NCI-H146 treated with DMSO at 0.1 percent for 48 hours (cell line): ENCODE results near the gene SLC37A3.
"Not testable (repeated sequence)": the region's sequence is repeated elsewhere in the genome, so short reads cannot be mapped to it uniquely, and the experiment has no call there.

ENCODE experiments used
- DNase-seq: peaks from one replicate; lab custom pipeline; 2025; ENCODE audit not compliant: unreplicated experiment; lab: John Stamatoyannopoulos, UW

Gene SLC37A3

DNA sequence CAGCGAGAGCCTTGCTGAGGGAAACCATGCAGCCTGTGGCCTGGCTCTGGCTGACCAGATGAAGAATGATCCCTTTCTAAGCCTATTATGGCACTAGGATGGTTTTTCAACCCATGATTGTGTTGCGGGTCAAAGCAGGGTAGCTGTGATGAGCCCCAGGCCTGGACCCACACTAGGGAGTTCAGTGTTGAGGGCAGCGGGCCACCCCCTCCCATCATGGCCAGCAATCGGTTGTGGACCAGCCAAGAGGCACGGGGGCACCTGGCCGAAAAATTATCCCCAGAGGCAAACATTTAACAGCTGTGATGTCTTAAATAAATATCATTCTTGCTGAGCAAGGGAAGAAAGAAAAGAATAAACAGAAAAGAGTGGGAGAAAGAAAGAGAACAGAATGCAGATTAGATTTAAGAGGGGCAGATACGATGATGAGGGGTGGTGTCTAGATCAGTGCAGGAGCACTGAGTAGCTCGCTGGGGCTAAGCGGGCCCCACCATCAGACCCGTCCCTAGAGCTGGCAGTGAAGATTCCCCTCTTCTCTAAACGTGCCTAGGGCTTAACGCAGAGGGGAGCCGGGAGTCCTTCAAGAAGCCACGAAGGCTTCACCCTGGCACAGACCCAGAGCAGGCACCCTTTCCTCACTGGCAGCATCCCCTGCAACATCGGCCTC lies 82.7 kb downstream of the SLC37A3 start:
- DNase-seq: no peak

DNA sequence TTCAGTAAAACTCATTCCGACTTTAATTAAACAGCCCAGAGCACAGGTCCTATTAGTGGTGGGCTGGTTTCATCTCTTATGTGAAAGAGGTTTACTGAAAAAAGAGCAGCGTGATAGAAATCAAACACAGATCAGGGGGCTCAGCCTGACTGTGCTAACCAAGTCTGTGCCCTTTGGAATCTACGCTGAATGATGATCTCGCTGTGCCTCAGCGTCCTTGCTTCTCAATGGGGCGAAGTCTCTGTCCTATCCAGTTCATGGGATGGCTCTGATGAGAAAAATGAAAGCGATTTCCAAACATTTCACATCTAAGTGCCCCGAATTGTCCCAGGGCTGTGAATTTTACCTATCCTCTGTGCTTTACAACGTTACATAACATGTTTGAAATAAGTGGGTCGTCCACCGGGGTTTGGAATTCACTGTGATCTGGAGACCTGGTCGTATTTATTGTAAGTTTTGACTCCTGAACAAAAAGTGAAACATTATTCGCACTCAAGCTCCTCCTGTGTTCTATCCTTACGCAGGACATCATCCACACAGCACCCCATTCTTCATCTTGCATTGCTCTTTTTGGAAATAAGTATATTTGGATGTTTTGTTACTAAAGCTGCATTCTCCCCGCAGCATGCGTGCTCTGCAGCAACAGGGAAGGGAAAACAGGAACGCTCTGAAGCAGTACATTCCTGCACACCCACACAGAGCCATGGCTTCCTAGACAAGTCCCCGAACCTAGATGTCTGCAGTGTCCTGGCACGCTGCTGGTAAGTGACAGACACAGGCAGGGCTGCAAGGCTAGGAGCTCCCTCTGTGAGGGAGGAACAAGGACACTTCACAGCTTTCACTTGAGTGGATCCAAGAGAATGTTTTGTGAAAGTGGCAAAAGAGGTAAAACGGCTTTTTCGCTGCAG lies 83.5 kb downstream of the SLC37A3 start:
- no peak for DNase-seq

DNA sequence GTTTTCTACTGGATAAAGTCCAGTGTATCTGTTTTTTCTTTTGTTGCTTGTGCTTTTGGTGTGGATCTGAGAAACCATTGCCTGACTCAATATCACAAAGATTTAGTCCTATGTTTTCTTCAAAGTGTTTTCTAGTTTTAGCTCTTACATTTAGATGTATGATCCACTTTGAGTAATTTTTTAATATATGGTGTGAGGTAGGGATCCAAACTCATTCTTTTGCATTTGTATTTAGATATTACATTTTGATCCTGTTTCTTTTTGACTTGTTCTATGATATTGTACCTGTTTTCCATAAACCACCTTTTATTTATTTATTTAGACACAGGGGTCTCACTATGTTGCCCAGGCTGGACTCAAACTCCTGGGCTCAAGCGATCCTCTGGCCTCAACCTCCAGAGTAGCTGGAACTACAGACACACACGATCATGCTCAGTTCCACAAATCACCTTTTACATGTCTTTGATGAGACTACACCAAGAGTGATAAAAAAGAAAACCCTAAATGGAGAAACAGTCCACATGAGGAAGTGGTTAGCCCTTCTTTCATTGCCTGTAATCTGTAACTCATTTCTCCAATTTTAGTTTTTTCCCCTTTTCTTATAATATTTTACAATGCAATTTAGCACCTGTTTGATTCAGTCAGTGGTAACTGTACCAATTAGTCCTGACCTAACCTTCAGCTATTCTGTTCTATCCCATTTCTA lies 86.0 kb downstream of the SLC37A3 start:
- no peak for DNase-seq

DNA sequence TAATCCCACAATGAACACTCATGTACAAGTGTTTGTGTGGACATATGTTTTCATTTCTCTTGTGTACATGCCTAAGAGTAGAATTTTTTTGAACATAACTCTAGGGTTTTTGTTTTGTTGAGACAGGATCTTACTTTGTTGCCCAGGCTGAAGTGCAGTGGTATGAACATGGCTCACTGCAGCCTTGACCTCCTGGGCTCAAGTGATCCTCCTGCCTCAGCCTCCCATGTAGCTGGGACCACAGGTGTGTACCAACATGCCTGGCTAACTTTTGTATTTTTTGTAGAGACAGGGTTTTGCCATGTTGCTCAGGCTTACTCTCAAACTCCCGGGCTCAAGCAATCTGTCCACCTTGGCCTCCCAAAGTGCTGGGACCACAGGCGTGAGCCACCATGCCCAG lies 87.2 kb downstream of the SLC37A3 start:
- not testable (repeated sequence) for DNase-seq

DNA sequence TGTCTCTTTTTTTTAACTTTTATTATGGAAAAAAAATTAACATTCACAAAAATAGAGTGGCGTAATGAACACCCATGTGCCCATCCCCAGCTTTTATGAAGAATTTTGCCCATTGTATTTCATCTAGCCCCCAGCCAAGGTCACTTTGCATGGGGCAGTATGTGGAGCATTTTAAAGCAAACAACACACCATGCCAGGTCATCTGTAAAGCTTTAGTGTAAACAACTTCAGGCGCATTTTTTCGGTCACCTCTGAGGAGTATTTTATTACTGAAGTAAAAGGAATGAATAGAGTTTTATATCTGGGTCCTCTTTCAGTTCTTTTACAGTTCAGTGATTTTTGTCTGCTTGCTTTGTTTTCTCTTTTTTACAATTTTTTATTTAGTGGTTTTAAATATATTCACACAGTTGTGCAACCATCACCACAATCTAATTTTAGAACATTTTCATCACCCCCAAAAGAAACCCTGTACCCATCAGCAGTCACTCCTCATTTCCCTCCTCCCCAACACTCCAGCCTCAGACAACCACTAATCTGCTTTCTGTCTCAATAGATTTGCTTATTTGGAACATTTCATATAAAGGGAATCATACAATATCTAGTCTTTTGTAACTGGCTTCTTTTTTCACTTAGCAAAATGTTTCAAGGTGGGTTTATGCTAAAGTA lies 87.9 kb downstream of the SLC37A3 start:
- DNase-seq: no peak

DNA sequence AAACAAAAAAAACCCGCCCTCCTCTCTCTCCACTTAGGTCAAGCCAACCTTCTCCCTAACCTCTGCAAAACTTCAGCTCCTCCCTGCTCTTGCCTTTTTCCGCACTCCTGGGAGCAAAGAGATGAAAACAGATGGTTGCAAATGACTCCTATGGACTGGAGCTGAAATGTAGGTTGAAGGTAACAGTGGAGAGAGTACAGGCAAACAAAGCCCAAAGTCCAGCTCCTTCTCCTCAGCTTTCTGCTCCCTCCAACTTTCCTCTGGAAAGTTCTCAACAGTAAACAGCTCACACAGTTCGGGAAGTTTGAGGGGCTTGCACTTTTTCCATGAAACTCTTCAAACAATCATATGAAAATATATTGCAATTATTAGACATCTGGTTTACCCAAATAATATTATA lies 90.3 kb downstream of the SLC37A3 start:
- DNase-seq: no peak

- no peak for DNase-seq
Measured at GRCh38 chr7:140304191-140304799, 94.0 kb downstream of the SLC37A3 start.

GRCh38 chr7:140300243-140301136 lies 97.8 kb downstream of the SLC37A3 start:
- no peak for DNase-seq

DNA sequence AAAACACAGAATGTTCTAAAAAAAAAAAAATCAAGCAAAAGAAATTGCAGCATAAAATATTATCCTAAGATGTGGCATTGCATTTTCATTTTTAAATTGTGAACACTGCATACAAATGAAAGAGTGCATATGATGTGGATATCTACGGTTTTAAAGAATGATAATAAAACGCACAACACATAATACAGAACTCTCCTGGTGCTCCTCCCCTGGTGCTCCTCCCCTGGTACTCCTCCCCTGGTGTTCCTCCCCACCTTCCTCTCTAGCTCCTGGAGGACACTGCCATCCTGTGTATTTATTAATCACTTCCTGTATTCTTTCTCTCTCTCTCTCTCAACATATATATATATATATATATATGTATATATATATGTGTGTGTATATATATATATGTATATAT lies 100.1 kb downstream of the SLC37A3 start:
- DNase-seq: no peak

DNA sequence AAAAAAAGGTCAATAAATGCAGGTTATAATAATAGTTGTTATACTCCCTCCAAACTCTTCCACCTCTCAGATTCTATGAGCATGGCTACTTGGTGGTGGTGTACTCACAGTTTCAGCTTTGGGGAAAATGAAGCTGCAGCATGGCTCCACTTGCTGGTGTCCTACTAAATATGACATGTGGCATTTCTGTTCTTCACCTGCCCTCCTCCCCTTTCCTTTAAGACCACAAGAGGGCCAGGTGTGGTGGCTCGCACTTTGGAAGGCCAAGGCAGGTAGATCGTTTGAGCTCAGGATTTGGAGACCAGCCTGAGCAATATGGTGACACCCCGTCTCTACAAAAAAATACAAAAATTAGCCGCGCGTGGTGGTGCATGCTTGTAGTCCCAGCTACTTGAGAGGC lies 101.1 kb downstream of the SLC37A3 start:
- DNase-seq: no peak

GRCh38 chr7:140295224-140295738 lies 103.0 kb downstream of the SLC37A3 start:
- no peak for DNase-seq

GRCh38 chr7:140294454-140294853 lies 103.9 kb downstream of the SLC37A3 start:
- peak; percentile 25 for DNase-seq

GRCh38 chr7:140292438-140292837 lies 105.9 kb downstream of the SLC37A3 start:
- DNase-seq: no peak

- no peak for DNase-seq
Measured at GRCh38 chr7:140289804-140290203, 108.5 kb downstream of the SLC37A3 start.

DNA sequence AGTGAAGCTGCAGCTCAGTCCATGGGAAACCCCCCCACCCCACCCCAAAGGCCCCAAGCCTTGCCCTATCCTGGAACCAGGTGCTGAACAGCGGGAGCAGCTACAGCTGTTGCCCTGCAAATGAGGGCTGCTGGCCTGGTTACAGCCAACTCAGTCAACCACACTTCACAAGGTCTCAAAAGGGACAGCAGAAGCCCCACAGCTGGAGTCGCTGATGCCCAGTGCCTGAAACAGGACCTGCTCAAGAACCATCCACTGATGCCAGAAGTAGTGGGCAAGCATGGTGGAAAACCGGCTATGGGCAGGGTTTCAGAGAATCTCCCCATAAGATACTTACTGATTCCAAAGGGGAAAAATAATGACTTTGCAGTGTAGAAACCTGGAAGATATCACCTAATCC lies 110.3 kb downstream of the SLC37A3 start:
- no peak for DNase-seq

DNA sequence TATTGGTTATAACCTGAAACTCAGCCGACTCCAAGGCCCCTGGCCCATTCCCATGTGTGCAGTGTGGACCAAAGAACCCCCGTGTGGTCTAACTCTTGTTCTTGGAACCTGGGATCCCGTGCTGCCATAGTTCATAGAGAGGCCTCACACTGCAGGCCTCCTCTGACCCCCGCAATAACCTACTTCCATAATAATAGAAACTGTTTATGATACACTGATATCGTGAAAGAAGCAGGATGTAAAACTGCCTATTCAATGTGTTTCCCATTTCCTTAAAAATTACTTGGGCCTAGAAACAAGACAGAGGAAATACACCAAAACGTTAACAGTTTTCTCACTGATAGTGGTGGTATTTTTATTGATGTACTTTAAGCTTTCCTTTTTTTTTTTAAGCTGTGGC lies 112.4 kb downstream of the SLC37A3 start:
- no peak for DNase-seq

GRCh38 chr7:140284062-140284461 lies 114.3 kb downstream of the SLC37A3 start:
- no peak for DNase-seq
